IPS-NIHi11 (cell line): ENCODE data around the gene PIF1.
"Not testable (repeated sequence)": the region's sequence is repeated elsewhere in the genome, so short reads cannot be mapped to it uniquely, and the experiment has no call there.

Experiments
- DNase-seq: peaks from one replicate; pipeline ENCODE4 v3.0.0; 2012; ENCODE audit warnings: mixed read lengths, low spot score

The PIF1 gene

GRCh38 chr15:64847448-64847847, 22.0 kb upstream of the PIF1 start:
- no peak for DNase-seq

GRCh38 chr15:64847016-64847415, 21.6 kb upstream of the PIF1 start:
- DNase-seq: no peak

GRCh38 chr15:64845831-64846595, 20.6 kb upstream of the PIF1 start:
- no peak for DNase-seq

- DNase-seq: no peak
Measured at GRCh38 chr15:64845183-64845611, 19.8 kb upstream of the PIF1 start.

- DNase-seq: no peak
Measured at GRCh38 chr15:64844576-64845145, 19.2 kb upstream of the PIF1 start.

DNA sequence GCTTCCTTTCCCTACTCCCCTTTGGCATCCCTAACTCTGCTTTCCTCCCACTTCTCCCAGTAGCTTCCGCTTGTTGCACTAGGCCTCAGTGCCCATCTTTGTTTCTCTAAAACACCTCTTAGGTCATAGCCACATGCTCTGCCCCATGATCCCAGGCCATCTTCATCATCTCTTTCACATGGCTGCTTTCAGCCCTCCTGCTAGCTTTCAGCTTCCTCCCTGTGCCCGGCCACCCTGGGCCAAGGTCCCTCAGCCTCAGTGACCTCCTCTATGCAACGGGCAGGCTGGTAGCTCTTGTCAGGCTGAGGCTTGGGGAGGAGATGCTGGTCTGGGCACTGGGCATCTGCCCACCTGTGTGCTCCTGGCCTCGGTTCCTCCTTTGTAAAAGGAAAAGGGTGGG, 18.5 kb upstream of the PIF1 start:
- no peak for DNase-seq

- DNase-seq: no peak
Measured at GRCh38 chr15:64842986-64843561, 17.6 kb upstream of the PIF1 start.

DNA sequence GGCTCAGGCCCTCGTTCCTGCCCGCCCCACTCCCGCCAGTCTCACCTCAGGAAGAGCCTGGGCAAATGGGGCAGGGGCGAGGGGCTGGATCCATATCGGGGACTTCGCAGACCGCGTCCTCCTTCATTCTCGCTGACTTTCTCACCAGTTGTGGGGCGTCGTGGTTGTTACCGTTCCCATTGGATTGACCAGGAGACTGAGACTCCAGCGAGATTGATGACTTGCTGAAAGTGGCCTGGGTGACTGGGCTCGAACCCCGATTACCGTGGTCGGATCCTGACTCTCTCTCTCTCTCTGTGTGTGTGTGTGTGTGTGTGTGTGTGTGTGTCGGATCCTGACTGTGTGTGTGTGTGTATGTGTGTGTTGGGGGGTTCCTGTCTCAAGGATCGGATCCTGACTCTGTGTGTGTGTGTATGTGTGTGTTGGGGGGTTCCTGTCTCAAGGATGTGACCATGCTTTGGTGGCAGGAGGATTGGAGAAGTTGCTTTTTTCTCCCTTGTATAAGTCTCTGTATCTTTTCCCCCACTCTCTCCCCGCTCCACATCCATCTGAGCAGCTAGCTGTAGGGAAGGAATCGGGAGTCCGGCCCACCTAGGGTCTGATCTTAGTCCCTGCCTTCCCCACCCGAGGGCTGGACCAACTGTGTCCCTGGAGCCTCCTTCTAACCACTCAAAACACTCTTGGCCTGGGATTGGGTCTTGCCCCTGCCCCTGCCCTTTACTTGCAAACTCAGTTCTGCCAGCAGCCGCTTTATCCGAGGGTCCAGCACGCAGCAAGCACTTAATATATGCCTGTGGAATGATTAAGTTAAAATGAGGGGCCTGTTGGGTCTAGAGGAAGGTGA, 16.9 kb upstream of the PIF1 start:
- DNase-seq: no peak

DNA sequence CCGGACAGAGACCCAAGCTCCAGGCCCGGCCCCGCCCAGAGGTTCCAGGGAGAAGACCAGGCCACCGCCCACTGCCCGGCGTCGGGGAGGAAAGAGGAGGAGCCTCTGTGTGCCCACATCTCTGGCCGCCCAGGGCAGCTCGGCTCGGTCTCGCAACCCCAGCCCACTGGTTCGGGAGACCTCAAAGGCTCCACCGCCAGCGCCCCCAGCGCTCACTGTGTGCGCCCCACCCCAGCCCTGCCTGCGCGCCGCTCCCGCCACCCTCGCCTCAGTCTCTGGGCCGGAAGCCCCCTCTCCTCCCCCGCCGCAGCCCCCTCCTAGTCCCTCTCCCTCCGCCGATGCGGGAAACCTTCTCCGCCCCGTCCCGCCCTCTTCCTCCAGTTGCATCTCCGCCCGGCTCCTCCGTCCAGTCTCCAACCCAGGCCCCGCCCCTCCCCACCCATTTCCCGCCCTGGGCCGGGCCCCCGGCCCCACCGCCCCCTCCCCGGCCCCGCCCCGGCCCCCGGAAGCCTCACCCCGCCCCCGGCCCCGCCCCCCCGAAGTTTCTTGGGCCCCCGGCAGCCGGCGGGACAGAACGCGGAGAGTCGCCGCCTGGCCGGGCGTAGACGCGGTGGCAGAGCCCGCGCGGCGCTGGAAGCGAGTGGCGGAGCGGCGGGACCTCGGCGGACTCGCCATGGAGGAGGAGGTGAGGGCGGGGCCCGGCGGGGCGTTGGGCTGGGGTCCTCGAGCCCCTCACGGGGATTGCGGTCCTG, 16.1 kb upstream of the PIF1 start, which contains the start of gene PLEKHO2:
Gene PLEKHO2, plus strand, starts transcription at position 572 of the 752 bp plus-strand sequence. Its CDS starts 102 bp downstream, at position 674.
- peak; percentile 96 for DNase-seq

DNA sequence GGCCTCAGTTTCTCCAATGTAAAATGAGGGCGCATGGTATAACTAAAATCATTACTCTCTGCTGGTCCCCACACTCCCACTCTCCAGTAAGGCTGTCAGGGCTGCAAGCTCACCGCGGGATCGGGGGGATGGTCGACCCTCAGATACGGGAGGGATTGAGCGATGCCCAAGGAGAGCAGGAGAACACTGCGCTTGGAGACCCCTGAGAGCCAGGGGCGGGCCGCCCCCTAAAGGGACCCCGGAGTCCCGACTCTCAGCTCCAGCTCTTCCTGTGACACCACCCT, 15.6 kb upstream of the PIF1 start:
- DNase-seq: no peak

GRCh38 chr15:64837502-64837901, 12.1 kb upstream of the PIF1 start:
- DNase-seq: no peak

- no peak for DNase-seq
Measured at GRCh38 chr15:64836023-64836536, 10.6 kb upstream of the PIF1 start.

DNA sequence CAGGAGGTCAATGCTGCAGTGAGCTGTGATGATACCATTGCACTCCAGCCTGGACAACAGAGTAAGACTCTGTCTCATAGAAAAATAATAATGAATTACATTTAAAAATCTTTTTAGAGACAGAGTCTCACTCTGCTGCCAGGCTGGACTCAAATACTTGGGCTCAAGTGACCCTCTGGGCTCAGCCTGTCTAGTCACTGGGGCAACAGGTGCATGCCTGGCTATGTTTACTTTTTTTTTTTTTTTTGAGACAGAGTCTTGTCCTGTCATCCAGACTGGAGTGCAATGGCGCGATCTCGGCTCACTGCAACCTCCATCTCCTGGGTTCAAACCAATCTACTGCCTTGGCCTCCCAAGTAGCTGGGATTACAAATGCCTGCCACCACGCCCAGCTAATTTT, 8.2 kb upstream of the PIF1 start:
- DNase-seq: no peak

DNA sequence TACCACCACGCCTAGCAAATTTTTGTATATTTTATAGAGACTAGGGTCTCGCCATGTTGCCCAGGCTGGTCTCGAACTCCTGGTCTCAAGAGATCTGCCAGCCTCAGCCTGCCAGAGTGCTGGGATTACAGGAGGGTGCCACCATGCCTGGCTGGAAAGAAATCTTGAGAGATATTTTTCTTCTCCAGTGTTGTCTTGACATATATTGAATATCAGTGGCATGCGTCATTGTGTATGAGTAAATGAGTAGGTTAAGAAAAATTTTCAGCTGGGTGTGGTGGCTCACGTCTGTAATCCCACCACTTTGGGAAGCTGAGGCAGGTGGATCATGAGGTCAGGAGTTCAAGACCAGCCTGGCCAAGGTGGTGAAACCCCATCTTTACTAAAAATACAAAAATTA, 3.5 kb upstream of the PIF1 start:
- DNase-seq: no peak

- no peak for DNase-seq
Measured at GRCh38 chr15:64824929-64825430, 467 bp downstream of the PIF1 start.

DNA sequence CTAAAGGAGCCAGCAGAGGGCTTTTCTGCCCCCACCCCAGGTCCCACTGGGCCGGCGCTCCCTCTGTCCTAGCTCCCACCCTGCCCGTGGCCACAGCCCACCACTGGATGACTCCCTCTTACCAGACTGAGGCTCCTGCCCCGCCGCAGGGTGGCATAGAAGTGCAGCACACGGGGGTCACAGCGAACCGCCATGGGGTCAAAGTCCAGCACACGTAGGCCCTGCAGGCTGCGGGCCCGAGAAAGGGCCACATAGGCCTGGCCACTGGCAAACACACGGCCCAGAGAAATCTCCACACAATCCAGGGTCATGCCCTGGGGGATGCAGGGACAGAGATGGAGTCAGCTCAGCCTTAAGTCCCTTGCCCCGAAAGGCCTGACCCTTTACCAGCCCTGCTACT, 9.0 kb downstream of the PIF1 start:
- no peak for DNase-seq

GRCh38 chr15:64814965-64815364, 10.5 kb downstream of the PIF1 start:
- DNase-seq: not testable (repeated sequence)

DNA sequence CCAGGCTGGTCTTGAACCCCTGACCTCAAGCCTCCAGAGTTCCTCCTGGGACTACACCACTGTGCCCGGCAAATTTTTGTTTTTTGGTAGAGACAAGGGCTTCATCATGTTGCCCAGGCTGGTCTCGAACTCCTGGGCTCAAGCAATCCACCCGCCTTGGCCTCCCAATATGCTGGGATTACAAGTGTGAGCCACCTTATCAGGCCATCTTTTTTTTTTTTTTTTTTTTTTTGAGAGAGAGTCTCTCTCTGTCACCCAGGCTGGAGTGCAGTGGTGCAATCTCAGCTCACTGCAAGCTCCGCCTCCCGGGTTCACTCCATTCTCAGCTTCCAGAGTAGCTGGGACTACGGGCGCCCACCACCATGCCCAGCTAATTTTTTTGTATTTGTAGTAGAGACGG, 11.2 kb downstream of the PIF1 start:
- not testable (repeated sequence) for DNase-seq

- DNase-seq: no peak
Measured at GRCh38 chr15:64813075-64813474, 12.4 kb downstream of the PIF1 start.

DNA sequence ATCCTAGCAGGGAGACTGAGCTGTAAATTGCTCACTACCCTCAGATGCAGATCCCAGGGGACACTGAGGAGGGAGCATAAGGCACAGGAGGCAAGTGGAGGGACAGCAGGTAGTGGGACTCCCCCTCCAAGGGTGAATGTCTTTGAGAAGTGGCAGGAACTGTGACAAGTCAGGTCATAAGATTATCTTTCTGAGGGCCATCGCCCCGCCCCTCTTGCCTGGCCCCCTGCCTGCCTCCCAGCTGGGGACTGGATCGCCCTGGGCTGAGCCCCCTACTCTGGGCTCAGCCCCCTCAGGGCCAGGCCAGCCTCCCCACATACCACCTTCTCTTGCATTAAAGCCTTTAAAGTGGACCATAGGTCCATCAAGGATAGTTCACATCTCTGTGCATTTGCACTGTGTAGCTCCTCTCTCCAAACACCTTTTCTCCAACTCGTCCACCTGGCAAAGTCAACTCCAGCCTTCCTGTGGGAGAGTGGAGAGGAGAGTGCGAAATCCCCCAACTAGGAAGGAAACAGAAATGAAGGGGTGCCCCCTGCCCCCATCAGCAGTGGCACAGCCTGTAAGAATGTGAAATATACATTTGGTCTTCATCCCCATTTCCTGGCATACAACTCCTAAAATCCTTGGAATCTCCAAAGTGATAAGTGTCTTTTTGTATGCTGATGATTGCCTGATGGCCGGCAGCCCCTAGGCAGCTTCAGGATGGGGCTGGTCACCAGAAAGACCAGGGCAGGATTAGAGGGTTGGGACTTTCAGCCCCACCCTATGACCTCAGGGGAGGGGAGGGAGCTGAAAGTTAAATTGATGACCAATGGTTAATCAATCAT, 14.7 kb downstream of the PIF1 start:
- peak; percentile 18 for DNase-seq
